Neural cell (in vitro differentiated cells): Measurements from ENCODE around the gene C16orf74. TPM values are rescaled to one million over a fixed set of nuclear protein-coding genes. Genes with fewer than 3 reads are reported as not detected.

Source experiments
- H2AFZ ChIP-seq: fragments of 200-600, 300-800 bp; sonication (generic), shearing (Covaris generic); 2 replicates; pipeline ENCODE4 v1.6.0; 2014; ENCODE audit warnings: low read depth, mild to moderate bottlenecking, antibody characterized with exemption, low read length, moderate library complexity
- H3F3A ChIP-seq: fragments of 200-600 bp; shearing (Covaris generic); 2 replicates; pipeline ENCODE4 v1.6.1; 2016; ENCODE audit warnings: mild to moderate bottlenecking, moderate library complexity, mixed read lengths, antibody characterized with exemption, low read length; ENCODE audit not compliant: insufficient read depth, poor library complexity, severe bottlenecking
- H3K27ac ChIP-seq: fragments of 200-600, 300-800 bp; sonication (generic), shearing (Covaris generic); 2 replicates; pipeline ENCODE4 v1.5.1; 2014; ENCODE audit warnings: mild to moderate bottlenecking, low read length, moderate library complexity
- H3K27me3 ChIP-seq: fragments of 300-800, 200-600 bp; sonication (generic), shearing (Covaris generic); 2 replicates; pipeline ENCODE4 v1.6.0; 2014; ENCODE audit warnings: mild to moderate bottlenecking, low read depth, low read length, moderate library complexity; ENCODE audit not compliant: insufficient read depth
- H3K36me3 ChIP-seq: fragments of 300-800, 200-600 bp; sonication (generic), shearing (Covaris generic); 2 replicates; pipeline ENCODE4 v1.5.1; 2014; ENCODE audit warnings: mild to moderate bottlenecking, antibody characterized with exemption, low read length, moderate library complexity; ENCODE audit not compliant: insufficient read depth
- H3K4me2 ChIP-seq: fragments of 300-800, 200-600 bp; sonication (generic), shearing (Covaris generic); 2 replicates; pipeline ENCODE4 v1.6.0; 2014; ENCODE audit warnings: mild to moderate bottlenecking, low read length
- H3K4me3 ChIP-seq: fragments of 300-800, 200-600 bp; sonication (generic), shearing (Covaris generic); 2 replicates; pipeline ENCODE4 v1.5.1; 2014; ENCODE audit warnings: mild to moderate bottlenecking, low read length, moderate library complexity
- H3K79me2 ChIP-seq: fragments of 200-600 bp; shearing (Covaris generic); replicated peaks from 2 replicates; pipeline ENCODE4 v1.6.0; 2014; ENCODE audit warnings: mild to moderate bottlenecking, low read length, moderate library complexity; ENCODE audit not compliant: insufficient read depth
- H3K9ac ChIP-seq: fragments of 300-800, 200-600 bp; sonication (generic), shearing (Covaris generic); 2 replicates; pipeline ENCODE4 v1.6.1; 2016; ENCODE audit warnings: mild to moderate bottlenecking, low read length, mixed read lengths
- H3K9me2 ChIP-seq: fragments of 200-600 bp; shearing (Covaris generic); 2 replicates; pipeline ENCODE4 v1.6.1; 2016; ENCODE audit warnings: mild to moderate bottlenecking, low read length, mixed read lengths; ENCODE audit not compliant: insufficient read depth
- H3K9me3 ChIP-seq: fragments of 200-600, 300-800 bp; sonication (generic), shearing (Covaris generic); 2 replicates; pipeline ENCODE4 v1.6.1; 2016; ENCODE audit warnings: mild to moderate bottlenecking, mixed run types, low read length, moderate library complexity, mixed read lengths
- H4K20me1 ChIP-seq: fragments of 200-600 bp; shearing (Covaris generic); 2 replicates; pipeline ENCODE4 v1.6.1; 2016; ENCODE audit warnings: mild to moderate bottlenecking, mixed run types; ENCODE audit not compliant: insufficient read depth
- CTCF ChIP-seq: fragments of 450-650 bp; IDR thresholded peaks from 2 replicates; pipeline ENCODE4 v1.5.1; 2014; ENCODE audit warnings: antibody characterized with exemption, mild to moderate bottlenecking, moderate library complexity; ENCODE audit not compliant: poor library complexity, severe bottlenecking
- EP300 ChIP-seq: fragments of 450-650 bp; conservative IDR thresholded peaks from 2 replicates; pipeline ENCODE4 v1.6.1; 2014; ENCODE audit warnings: antibody characterized with exemption, mild to moderate bottlenecking, moderate library complexity; ENCODE audit not compliant: poor library complexity, severe bottlenecking
- EZH2 ChIP-seq: fragments of 200-600, 300-800 bp; shearing (Covaris generic), sonication (generic); IDR thresholded peaks from 2 replicates; pipeline ENCODE4 v1.6.1; 2014; ENCODE audit warnings: antibody characterized with exemption, low read length, borderline replicate concordance, mild to moderate bottlenecking; ENCODE audit not compliant: insufficient read depth, poor library complexity, severe bottlenecking
- MXI1 ChIP-seq: fragments of 450-650 bp; conservative IDR thresholded peaks from 2 replicates; pipeline ENCODE4 v1.6.1; 2014; ENCODE audit warnings: antibody characterized with exemption, mild to moderate bottlenecking; ENCODE audit not compliant: poor library complexity, severe bottlenecking
- POLR2AphosphoS5 ChIP-seq: IDR thresholded peaks from 2 replicates; pipeline ENCODE4 v1.6.1; 2012
- RAD21 ChIP-seq: fragments of 450-650 bp; conservative IDR thresholded peaks from 2 replicates; pipeline ENCODE4 v1.6.1; 2014; ENCODE audit warnings: antibody characterized with exemption, mild to moderate bottlenecking, moderate library complexity
- REST ChIP-seq: IDR thresholded peaks from 2 replicates; pipeline ENCODE4 v1.6.1; 2012; ENCODE audit warnings: borderline replicate concordance
- SMC3 ChIP-seq: fragments of 450-650 bp; conservative IDR thresholded peaks from 2 replicates; pipeline ENCODE4 v1.6.1; 2014; ENCODE audit warnings: antibody characterized with exemption, mild to moderate bottlenecking, moderate library complexity; ENCODE audit not compliant: poor library complexity
- TAF1 ChIP-seq: IDR thresholded peaks from 2 replicates; pipeline ENCODE4 v1.6.1; 2012; ENCODE audit warnings: low read depth
- polyA plus RNA-seq: library from polyadenylated mRNA; depleted of rRNA; stranded (reverse); fragments of >200 nt; gene quantifications from 2 replicates; pipeline ENCODE4 v1.2.3, GENCODE V29; 2014

C16orf74 gene
- polyA plus RNA-seq, 1 donor from 2014 or later: not detected

- Histone ChIP-seq H3K9me2 (no peaks in the 10 kb centered on the region), H3K36me3 (peaks cover 16% of the 10 kb centered on the region)
These were observed 83.6 kb downstream of the C16orf74 start for GRCh38 chr16:85667261-85667660.

GRCh38 chr16:85665929-85666328, 85.0 kb downstream of the C16orf74 start:
- TF ChIP-seq RAD21 (no peak), POLR2AphosphoS5 (no peak), TAF1 (no peak), EZH2 (no peak), CTCF (no peak), REST (no peak)
- H3K36me3 ChIP-seq: peaks cover 16% of the 10 kb centered on the region

More at GRCh38 chr16:85667261-85667660, 83.6 kb downstream of the C16orf74 start:
- TF ChIP-seq MXI1: no peak
- TF ChIP-seq EP300: no peak
- TF ChIP-seq CTCF: no peak
- no peak for TF ChIP-seq EZH2
- no peak for TF ChIP-seq POLR2AphosphoS5
- TF ChIP-seq TAF1: no peak
- no peak for TF ChIP-seq SMC3
- no peak for TF ChIP-seq RAD21
- TF ChIP-seq REST: no peak
- no peak overlapping the region for H3K4me3 ChIP-seq
- H2AFZ ChIP-seq: no peak overlapping the region
- H3K27me3 ChIP-seq: no peaks in the 10 kb centered on the region
- no peaks in the 10 kb centered on the region for H4K20me1 ChIP-seq
- H3K4me2 ChIP-seq: no peak overlapping the region
- no peaks in the 10 kb centered on the region for H3F3A ChIP-seq
- no peak overlapping the region for H3K27ac ChIP-seq
- no peaks in the 10 kb centered on the region for H3K9me3 ChIP-seq
- H3K79me2 ChIP-seq: no peaks in the 10 kb centered on the region
- H3K9ac ChIP-seq: no peak overlapping the region

More at GRCh38 chr16:85665929-85666328, 85.0 kb downstream of the C16orf74 start:
- no peaks in the 10 kb centered on the region for H3K9me2 ChIP-seq
- H3K4me2 ChIP-seq: no peak overlapping the region
- H3K4me3 ChIP-seq: no peak overlapping the region
- H3K9ac ChIP-seq: no peak overlapping the region
- H3K27me3 ChIP-seq: no peaks in the 10 kb centered on the region
- H3K79me2 ChIP-seq: no peaks in the 10 kb centered on the region
- no peak overlapping the region for H3K27ac ChIP-seq
- no peaks in the 10 kb centered on the region for H3K9me3 ChIP-seq
- no peak overlapping the region for H2AFZ ChIP-seq
- no peaks in the 10 kb centered on the region for H3F3A ChIP-seq
- no peaks in the 10 kb centered on the region for H4K20me1 ChIP-seq
